HG02970 (cell line): ENCODE data around the gene SLX4IP.

Experiments used
- ATAC-seq: cut with Tn5 transposase; IDR thresholded peaks from one replicate; pipeline ENCODE4 v1.9.1; 2021; ENCODE audit warnings: mild to moderate bottlenecking, moderate library complexity, moderate number of reproducible peaks; ENCODE audit not compliant: unreplicated experiment, low FRiP score

SLX4IP gene

GRCh38 chr20:10669843-10670446, 234.8 kb downstream of the SLX4IP start:
- ATAC-seq, result no peak

GRCh38 chr20:10670501-10671220, 235.6 kb downstream of the SLX4IP start:
- ATAC-seq, result no peak

- no peak for ATAC-seq
These were observed 236.3 kb downstream of the SLX4IP start for GRCh38 chr20:10671221-10671918.

- no peak for ATAC-seq
These were observed 237.0 kb downstream of the SLX4IP start for GRCh38 chr20:10671919-10672623.

- no peak for ATAC-seq
These were observed 237.6 kb downstream of the SLX4IP start for GRCh38 chr20:10672624-10673127.

- ATAC-seq, result no peak
These were observed 238.2 kb downstream of the SLX4IP start for GRCh38 chr20:10673176-10673841.

GRCh38 chr20:10673842-10674683, 239.0 kb downstream of the SLX4IP start, which contains the start of gene JAG1:
Gene JAG1 (minus strand): TSS chr20:10673999. CDS start chr20:10673530, 469 bp downstream.
- ATAC-seq, result peak; percentile 70

- ATAC-seq, result peak; percentile 49
These were observed 239.8 kb downstream of the SLX4IP start for GRCh38 chr20:10674684-10675449.

GRCh38 chr20:10675450-10675848, 240.3 kb downstream of the SLX4IP start:
- ATAC-seq, result no peak

GRCh38 chr20:10676518-10676917, 241.4 kb downstream of the SLX4IP start:
- no peak for ATAC-seq
